Left colon (tissue), 2 donors: ENCODE results near the gene VEGFC. TPM values are rescaled to one million over a fixed set of nuclear protein-coding genes. Genes with fewer than 3 reads are reported as not detected.

Experiments
- ATAC-seq: fragments of 200-7000 bp; cut with Tn5 transposase; one replicate; pipeline ENCODE4 v1.9.1; 2020; ENCODE audit warnings: mild to moderate bottlenecking, moderate library complexity
- DNase-seq, 2 donors: peaks; one replicate each; pipeline ENCODE4 v3.0.0-alpha.2; 2020
- intact Hi-C, 2 donors: fragments of 100-400 bp; cut with DNase I in 1 of 2; cut with micrococcal nuclease in 1 of 2; formaldehyde crosslinking; loops; one replicate each; pipeline versions ENCODE4 v1.11.2 to v1.14.0; 2022; cut with DNase I, micrococcal nuclease
- total RNA-seq, 2 donors: library from RNA; stranded (reverse); fragmentation: NEBNext Ultra II Directional; extraction: Animal tissue kit (Norgen Biotek cat#: 25700); gene quantifications; one replicate each; pipeline ENCODE4 v1.2.1, GENCODE V29; 2021
- donor health status: DM: no; HTN: no; CAD: no.
- donor health status: DM: yes; HTN: yes; CAD: no.

VEGFC gene
- total RNA-seq, 2 donors from 2014 or later = 2.5 TPM

GRCh38 chr4:176645246-176645960 lies 147.3 kb downstream of the VEGFC start:
- DNase-seq (no peak), ATAC-seq (no peak)
- intact Hi-C loops = no loop called here

GRCh38 chr4:176642472-176642871 lies 150.2 kb downstream of the VEGFC start:
- intact Hi-C loops = no loop called here
- ATAC-seq = no peak

GRCh38 chr4:176641237-176641636 lies 151.5 kb downstream of the VEGFC start:
- ATAC-seq (no peak), DNase-seq (no peak)
- intact Hi-C loops = no loop called here

More at GRCh38 chr4:176642472-176642871, 150.2 kb downstream of the VEGFC start:
- no peak for DNase-seq

GRCh38 chr4:176638992-176639391 lies 153.7 kb downstream of the VEGFC start:
- DNase-seq (no peak), ATAC-seq (no peak)
- intact Hi-C loops = no loop called here

- ATAC-seq (no peak), DNase-seq (no peak)
- intact Hi-C loops = no loop called here
Observed at GRCh38 chr4:176636292-176636691, 156.4 kb downstream of the VEGFC start.

- intact Hi-C loops = no loop called here
- ATAC-seq = no peak
- no peak for DNase-seq
Observed at GRCh38 chr4:176635372-176636261, 157.1 kb downstream of the VEGFC start.
